Left ventricle myocardium inferior (tissue), 1 donor: Measurements from ENCODE around the gene TMEM25. TPM values are rescaled to one million over a fixed set of nuclear protein-coding genes. Genes with fewer than 3 reads are reported as not detected.

Experiments used
- DNase-seq: peaks from one replicate; pipeline ENCODE4 v3.0.0-alpha.2; 2020
- H3K27ac ChIP-seq: fragments of 200-600 bp; replicated peaks from 2 replicates; pipeline ENCODE4 v1.8.0; 2021
- H3K27me3 ChIP-seq: fragments of 200-600 bp; 2 replicates; pipeline ENCODE4 v1.8.0; 2021; ENCODE audit warnings: low read depth
- H3K36me3 ChIP-seq: fragments of 200-600 bp; 2 replicates; pipeline ENCODE4 v1.8.0; 2021
- H3K4me1 ChIP-seq: fragments of 200-600 bp; 2 replicates; pipeline ENCODE4 v1.8.0; 2021
- H3K4me3 ChIP-seq: fragments of 200-600 bp; 2 replicates; pipeline ENCODE4 v1.8.0; 2021; ENCODE audit warnings: mild to moderate bottlenecking, moderate library complexity
- H3K9me3 ChIP-seq: fragments of 200-600 bp; replicated peaks from 2 replicates; pipeline ENCODE4 v1.8.0; 2021
- intact Hi-C: fragments of 100-400 bp; cut with micrococcal nuclease; formaldehyde crosslinking; loops from one replicate; pipeline ENCODE4 v1.11.0; 2022
- total RNA-seq: library from RNA; stranded (reverse); fragmentation: NEBNext Ultra II Directional; extraction: Animal tissue kit (Norgen Biotek cat#: 25700); gene quantifications from one replicate; pipeline ENCODE4 v1.2.1, GENCODE V29; 2021
- TF ChIP-seq, protein P1 (sequence below): fragments of 200-600 bp; IDR thresholded peaks from 2 replicates; pipeline ENCODE4 v1.8.0; 2021; ENCODE audit warnings: antibody characterized with exemption, mild to moderate bottlenecking, borderline replicate concordance
- donor health status: DM: no; HTN: yes; CAD: no; lungs with severe emphysema.

TMEM25 gene
- total RNA-seq, 1 donor from 2014 or later = 7.8 TPM

DNA sequence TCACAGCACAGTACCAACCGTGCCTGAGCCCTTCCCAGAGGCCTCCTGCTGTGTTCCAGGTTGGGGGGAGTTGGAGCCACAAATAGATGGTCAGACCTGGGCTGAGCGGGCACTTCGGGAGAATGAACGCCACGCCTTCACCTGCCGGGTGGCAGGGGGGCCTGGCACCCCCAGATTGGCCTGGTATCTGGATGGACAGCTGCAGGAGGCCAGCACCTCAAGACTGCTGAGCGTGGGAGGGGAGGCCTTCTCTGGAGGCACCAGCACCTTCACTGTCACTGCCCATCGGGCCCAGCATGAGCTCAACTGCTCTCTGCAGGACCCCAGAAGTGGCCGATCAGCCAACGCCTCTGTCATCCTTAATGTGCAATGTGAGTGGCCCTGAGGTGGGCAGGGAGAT is 1.1 kb downstream of the TMEM25 start:
- Histone ChIP-seq H3K4me3 (peak overlapping the region; percentile 84), H3K27ac (peak overlapping the region; percentile 79)

DNA sequence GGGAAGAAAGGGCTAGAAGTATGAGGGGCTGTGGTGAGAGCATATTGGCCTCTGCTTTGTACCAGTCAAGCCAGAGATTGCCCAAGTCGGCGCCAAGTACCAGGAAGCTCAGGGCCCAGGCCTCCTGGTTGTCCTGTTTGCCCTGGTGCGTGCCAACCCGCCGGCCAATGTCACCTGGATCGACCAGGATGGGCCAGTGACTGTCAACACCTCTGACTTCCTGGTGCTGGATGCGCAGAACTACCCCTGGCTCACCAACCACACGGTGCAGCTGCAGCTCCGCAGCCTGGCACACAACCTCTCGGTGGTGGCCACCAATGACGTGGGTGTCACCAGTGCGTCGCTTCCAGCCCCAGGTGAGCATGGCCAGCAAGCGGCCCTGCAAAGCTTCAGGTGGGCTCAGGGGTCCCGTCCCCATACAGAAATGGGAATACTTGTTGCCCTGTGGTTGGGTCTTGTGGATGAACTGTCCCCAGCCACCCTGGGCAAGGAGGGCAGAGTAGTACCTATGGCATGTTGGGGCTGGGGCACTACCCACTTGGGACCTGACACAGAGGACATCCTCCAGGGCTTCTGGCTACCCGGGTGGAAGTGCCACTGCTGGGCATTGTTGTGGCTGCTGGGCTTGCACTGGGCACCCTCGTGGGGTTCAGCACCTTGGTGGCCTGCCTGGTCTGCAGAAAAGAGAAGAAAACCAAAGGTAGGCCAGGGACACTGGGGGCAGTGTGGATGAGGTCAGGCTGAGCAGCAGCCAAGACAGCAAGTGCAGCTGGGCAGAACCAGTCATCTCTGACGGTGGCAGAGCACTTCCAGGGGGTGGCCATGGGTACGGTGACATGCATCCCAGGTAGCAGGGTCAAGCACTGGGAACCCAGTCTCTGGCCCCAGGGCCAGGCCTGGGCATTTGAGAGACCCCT is 2.1 kb downstream of the TMEM25 start:
- H3K27me3 ChIP-seq = no peaks in the 10 kb centered on the region
- H3K36me3 ChIP-seq = no peaks in the 10 kb centered on the region
- TF ChIP-seq, protein P1, sequence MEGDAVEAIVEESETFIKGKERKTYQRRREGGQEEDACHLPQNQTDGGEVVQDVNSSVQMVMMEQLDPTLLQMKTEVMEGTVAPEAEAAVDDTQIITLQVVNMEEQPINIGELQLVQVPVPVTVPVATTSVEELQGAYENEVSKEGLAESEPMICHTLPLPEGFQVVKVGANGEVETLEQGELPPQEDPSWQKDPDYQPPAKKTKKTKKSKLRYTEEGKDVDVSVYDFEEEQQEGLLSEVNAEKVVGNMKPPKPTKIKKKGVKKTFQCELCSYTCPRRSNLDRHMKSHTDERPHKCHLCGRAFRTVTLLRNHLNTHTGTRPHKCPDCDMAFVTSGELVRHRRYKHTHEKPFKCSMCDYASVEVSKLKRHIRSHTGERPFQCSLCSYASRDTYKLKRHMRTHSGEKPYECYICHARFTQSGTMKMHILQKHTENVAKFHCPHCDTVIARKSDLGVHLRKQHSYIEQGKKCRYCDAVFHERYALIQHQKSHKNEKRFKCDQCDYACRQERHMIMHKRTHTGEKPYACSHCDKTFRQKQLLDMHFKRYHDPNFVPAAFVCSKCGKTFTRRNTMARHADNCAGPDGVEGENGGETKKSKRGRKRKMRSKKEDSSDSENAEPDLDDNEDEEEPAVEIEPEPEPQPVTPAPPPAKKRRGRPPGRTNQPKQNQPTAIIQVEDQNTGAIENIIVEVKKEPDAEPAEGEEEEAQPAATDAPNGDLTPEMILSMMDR = no peak
- peaks cover 28% of the 10 kb centered on the region for H3K4me1 ChIP-seq
- no peaks in the 10 kb centered on the region for H3K9me3 ChIP-seq
- H3K27ac ChIP-seq = no peak overlapping the region
- H3K4me3 ChIP-seq = no peak overlapping the region
- intact Hi-C loops = no loop called here
- DNase-seq = no peak

More for the DNA sequence above, 1.1 kb downstream of the TMEM25 start:
- no peaks in the 10 kb centered on the region for H3K27me3 ChIP-seq
- intact Hi-C loops = no loop called here
- no peaks in the 10 kb centered on the region for H3K9me3 ChIP-seq
- no peak for DNase-seq
- peaks cover 28% of the 10 kb centered on the region for H3K4me1 ChIP-seq
- H3K36me3 ChIP-seq = no peaks in the 10 kb centered on the region
- TF ChIP-seq, protein P1 = no peak

DNA sequence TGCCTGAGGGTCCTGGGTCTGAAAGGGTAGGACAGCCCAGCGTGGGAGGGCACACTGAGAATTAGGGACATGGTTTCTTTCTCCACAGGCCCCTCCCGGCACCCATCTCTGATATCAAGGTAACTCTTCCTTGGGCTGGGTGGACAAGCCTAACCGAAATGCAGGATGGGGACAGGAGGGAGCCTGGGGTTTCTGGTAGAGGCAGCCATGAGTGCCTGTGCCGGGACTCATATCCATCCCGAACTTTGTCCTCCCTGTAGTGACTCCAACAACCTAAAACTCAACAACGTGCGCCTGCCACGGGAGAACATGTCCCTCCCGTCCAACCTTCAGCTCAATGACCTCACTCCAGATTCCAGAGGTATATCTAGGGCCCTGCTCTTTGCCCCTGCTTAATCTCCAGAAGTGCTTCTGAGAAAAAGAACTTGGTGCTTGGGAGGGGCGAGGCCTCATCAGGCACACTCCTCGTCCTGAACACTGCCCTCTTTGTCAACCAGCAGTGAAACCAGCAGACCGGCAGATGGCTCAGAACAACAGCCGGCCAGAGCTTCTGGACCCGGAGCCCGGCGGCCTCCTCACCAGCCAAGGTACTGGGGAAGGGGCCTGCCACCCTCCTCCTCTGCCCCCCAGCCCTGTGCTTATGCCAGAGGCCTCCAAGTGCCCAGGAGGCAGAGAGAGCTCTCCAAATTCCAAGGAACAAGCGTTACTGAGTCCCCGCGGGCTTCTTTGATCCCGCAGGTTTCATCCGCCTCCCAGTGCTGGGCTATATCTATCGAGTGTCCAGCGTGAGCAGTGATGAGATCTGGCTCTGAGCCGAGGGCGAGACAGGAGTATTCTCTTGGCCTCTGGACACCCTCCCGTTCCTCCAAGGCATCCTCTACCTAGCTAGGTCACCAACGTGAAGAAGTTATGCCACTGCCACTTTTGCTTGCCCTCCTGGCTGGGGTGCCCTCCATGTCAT is 3.1 kb downstream of the TMEM25 start:
- intact Hi-C loops = no loop called here
- no peak for DNase-seq
- Histone ChIP-seq H3K27me3 (no peaks in the 10 kb centered on the region), H3K9me3 (no peaks in the 10 kb centered on the region), H3K36me3 (no peaks in the 10 kb centered on the region), H3K27ac (no peak overlapping the region), H3K4me3 (no peak overlapping the region), H3K4me1 (peaks cover 28% of the 10 kb centered on the region)
- TF ChIP-seq, protein P1 = no peak

GRCh38 chr11:118535261-118535660 is 4.3 kb downstream of the TMEM25 start:
- TF ChIP-seq, protein P1 = no peak
- no peak for DNase-seq
- Histone ChIP-seq H3K4me1 (peaks cover 16% of the 10 kb centered on the region), H3K27me3 (no peaks in the 10 kb centered on the region), H3K27ac (no peak overlapping the region), H3K36me3 (no peaks in the 10 kb centered on the region), H3K4me3 (no peak overlapping the region), H3K9me3 (no peaks in the 10 kb centered on the region)
- intact Hi-C loops = no loop called here

- no peak overlapping the region for H3K4me3 ChIP-seq
- no peaks in the 10 kb centered on the region for H3K27me3 ChIP-seq
- no peaks in the 10 kb centered on the region for H3K9me3 ChIP-seq
- no peak for DNase-seq
- no peak overlapping the region for H3K27ac ChIP-seq
- H3K4me1 ChIP-seq = peaks cover 1% of the 10 kb centered on the region
- H3K36me3 ChIP-seq = no peaks in the 10 kb centered on the region
- intact Hi-C loops = no loop called here
- TF ChIP-seq, protein P1 = no peak
Observed at GRCh38 chr11:118536726-118537125, 5.7 kb downstream of the TMEM25 start.
